Measurements from ENCODE around the gene UGT2A2.

The UGT2A2 gene

DNA sequence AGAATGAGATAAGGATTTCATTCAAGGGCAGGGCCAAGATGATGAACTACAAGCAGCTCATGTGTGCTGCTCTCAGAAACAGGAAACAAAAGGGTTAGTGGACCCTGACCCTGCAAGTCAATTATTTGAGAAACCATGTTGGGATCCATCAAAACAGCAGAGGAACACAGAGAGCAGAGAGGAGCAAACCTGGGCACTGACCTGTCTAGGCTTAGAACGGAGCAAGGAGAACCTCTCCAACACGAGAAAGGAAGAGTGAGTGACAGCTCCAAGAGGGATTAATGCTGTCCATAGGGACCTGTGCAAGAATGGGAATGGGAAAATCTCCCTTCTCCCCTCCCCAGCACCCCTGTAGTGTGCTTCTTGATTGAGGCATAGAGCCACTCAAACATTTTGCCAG is 89.8 kb downstream of the UGT2A2 start:
- Histone ChIP-seq H3K9ac (ENCODE audit: low read length) (no peak overlapping the region), H3K9me3 (ENCODE audit: control insufficient read depth, low read length) (no peaks in the 10 kb centered on the region), H3K36me3 (ENCODE audit: control insufficient read depth, insufficient read depth, low read length) (no peaks in the 10 kb centered on the region), H3K4me3 (ENCODE audit: low read length) (no peak overlapping the region), H3K27me3 (ENCODE audit: control insufficient read depth, insufficient read depth, low read length) (no peaks in the 10 kb centered on the region), H3K4me1 (ENCODE audit: control insufficient read depth, insufficient read depth, low read length) (no peaks in the 10 kb centered on the region)

DNA sequence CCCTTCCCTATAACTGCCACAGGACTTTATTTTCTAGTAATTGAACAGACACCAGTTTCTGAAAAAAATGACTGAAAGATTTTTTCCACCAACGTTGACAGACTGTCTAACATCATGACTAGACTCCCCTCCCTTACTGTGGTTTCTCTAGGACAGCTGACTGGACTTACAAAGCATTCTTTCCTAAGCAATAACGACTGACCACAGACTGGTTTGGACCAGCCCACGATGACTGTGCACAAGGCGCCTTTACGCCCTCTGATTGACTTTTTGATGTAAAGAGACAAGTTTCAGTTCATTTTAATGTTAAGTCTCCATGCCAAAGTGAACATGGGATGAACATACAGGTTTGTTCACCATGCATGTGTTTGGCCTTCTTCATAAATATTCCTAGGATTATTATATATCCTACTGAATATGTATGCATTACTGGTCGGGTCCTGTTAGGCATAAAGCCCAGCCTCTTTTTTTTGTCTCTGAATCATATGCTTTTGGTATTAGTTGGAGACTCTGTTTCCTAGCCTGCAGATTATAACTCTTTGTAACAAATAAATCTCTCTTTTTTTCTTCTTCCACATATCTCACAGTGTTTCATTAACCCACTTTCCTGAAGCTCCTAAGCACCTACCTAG is 93.2 kb downstream of the UGT2A2 start:
- Histone ChIP-seq H3K27me3 (ENCODE audit: control insufficient read depth, insufficient read depth, low read length) (no peaks in the 10 kb centered on the region), H3K4me3 (ENCODE audit: low read length) (no peak overlapping the region), H3K4me1 (ENCODE audit: control insufficient read depth, insufficient read depth, low read length) (no peaks in the 10 kb centered on the region), H3K9ac (ENCODE audit: low read length) (no peak overlapping the region), H3K36me3 (ENCODE audit: control insufficient read depth, insufficient read depth, low read length) (no peaks in the 10 kb centered on the region), H3K9me3 (ENCODE audit: control insufficient read depth, low read length) (no peaks in the 10 kb centered on the region)

Measured in mucosa of stomach (tissue), 1 donor.